ENCODE measurements around the gene IFNA2.
A peak's percentile ranks its signal among the peaks of the same experiment; 100 is the strongest.
"Not testable (repeated sequence)": the region's sequence is repeated elsewhere in the genome, so short reads cannot be mapped to it uniquely, and the experiment has no call there.

The IFNA2 gene

GRCh38 chr9:21385131-21385670 lies at the start of gene IFNA2:
TSS of gene IFNA2 (minus strand) at chr9:21385398. CDS start at chr9:21385329, 69 bp downstream.
- H3K4me3 ChIP-seq (replicated peaks in 1 of 2; ENCODE audit: low read depth in 2 of 2, low read length in 2 of 2) = no peak within 1 kb of the TSS
- no peak for DNase-seq (ENCODE audit: low read depth in 2 of 2)
- TF ChIP-seq CTCF (IDR thresholded peaks at IDR 0.05; ENCODE audit: low read depth, low read length) = no peak

GRCh38 chr9:21435015-21435383 lies 49.8 kb upstream of the IFNA2 start:
- not testable (repeated sequence) for H3K4me3 ChIP-seq (replicated peaks in 1 of 2; ENCODE audit: low read depth in 2 of 2, low read length in 2 of 2); DNase-seq (ENCODE audit: low read depth in 2 of 2)

- TF ChIP-seq CTCF (IDR thresholded peaks at IDR 0.05; ENCODE audit: low read depth, low read length) = peak; percentile 61
- no peak overlapping the region for H3K4me3 ChIP-seq (replicated peaks in 1 of 2; ENCODE audit: low read depth in 2 of 2, low read length in 2 of 2)
- DNase-seq (ENCODE audit: low read depth in 2 of 2) = peak; percentile 85 to 87
Measured at GRCh38 chr9:21434202-21435014, 49.2 kb upstream of the IFNA2 start.

- no peak for DNase-seq (ENCODE audit: low read depth in 2 of 2)
- no peak overlapping the region for H3K4me3 ChIP-seq (replicated peaks in 1 of 2; ENCODE audit: low read depth in 2 of 2, low read length in 2 of 2)
- TF ChIP-seq CTCF (IDR thresholded peaks at IDR 0.05; ENCODE audit: low read depth, low read length) = no peak
Measured at GRCh38 chr9:21432672-21433425, 47.7 kb upstream of the IFNA2 start.

- no peak overlapping the region for H3K4me3 ChIP-seq (replicated peaks in 1 of 2; ENCODE audit: low read depth in 2 of 2, low read length in 2 of 2)
- TF ChIP-seq CTCF (IDR thresholded peaks at IDR 0.05; ENCODE audit: low read depth, low read length) = no peak
- no peak for DNase-seq (ENCODE audit: low read depth in 2 of 2)
Measured at GRCh38 chr9:21429191-21429590, 44.0 kb upstream of the IFNA2 start.

- no peak overlapping the region for H3K4me3 ChIP-seq (replicated peaks in 1 of 2; ENCODE audit: low read depth in 2 of 2, low read length in 2 of 2)
- TF ChIP-seq CTCF (IDR thresholded peaks at IDR 0.05; ENCODE audit: low read depth, low read length) = no peak
- DNase-seq (ENCODE audit: low read depth in 2 of 2) = no peak
Measured at GRCh38 chr9:21428235-21428634, 43.0 kb upstream of the IFNA2 start.

All from cardiac fibroblast (primary cell).